IMR-90 (cell line): ENCODE measurements around the gene TRAF4.

Source experiments
- BHLHE40 ChIP-seq: fragments of 150-350 bp; IDR thresholded peaks from 2 replicates; pipeline ENCODE4 v1.6.1; 2016; ENCODE audit warnings: mild to moderate bottlenecking, low read depth, low read length
- CHD1 ChIP-seq: IDR thresholded peaks from 2 replicates; pipeline ENCODE4 v1.6.1; 2012; ENCODE audit warnings: low read depth, low read length, improper control_type of control experiment
- FOS ChIP-seq: fragments of 150-350 bp; IDR thresholded peaks from 2 replicates; pipeline ENCODE4 v1.6.1; 2016; ENCODE audit warnings: low read depth, low read length
- MAFK ChIP-seq: IDR thresholded peaks from 2 replicates; pipeline ENCODE4 v1.6.1; 2012; ENCODE audit warnings: low read depth, low read length, improper control_type of control experiment
- MAZ ChIP-seq: IDR thresholded peaks from 2 replicates; pipeline ENCODE4 v1.6.1; 2012; ENCODE audit warnings: low read depth, mild to moderate bottlenecking, low read length, improper control_type of control experiment, moderate library complexity, borderline replicate concordance
- MXI1 ChIP-seq: IDR thresholded peaks from 2 replicates; pipeline ENCODE4 v1.6.1; 2012; ENCODE audit warnings: low read depth, mild to moderate bottlenecking, low read length, moderate library complexity, borderline replicate concordance
- POLR2A ChIP-seq: IDR thresholded peaks from 2 replicates; pipeline ENCODE4 v1.6.1; 2012; ENCODE audit warnings: mild to moderate bottlenecking, low read depth, low read length
- RAD21 ChIP-seq: IDR thresholded peaks from 2 replicates; pipeline ENCODE4 v1.6.1; 2012; ENCODE audit warnings: low read length, improper control_type of control experiment
- RFX5 ChIP-seq: IDR thresholded peaks from 2 replicates; pipeline ENCODE4 v1.8.0; 2012; ENCODE audit warnings: low read depth, mild to moderate bottlenecking, low read length, moderate library complexity
- SMC3 ChIP-seq: fragments of 150-350 bp; IDR thresholded peaks from 2 replicates; pipeline ENCODE4 v1.6.1; 2016; ENCODE audit warnings: low read depth, mild to moderate bottlenecking, antibody characterized with exemption, low read length, moderate library complexity
- TF ChIP-seq, protein P1 (sequence below): conservative IDR thresholded peaks from 2 replicates; pipeline ENCODE4 v1.5.1; 2012; ENCODE audit warnings: mild to moderate bottlenecking, low read depth, low read length, improper control_type of control experiment

GRCh38 chr17:28737316-28737715 is 6.5 kb upstream of the TRAF4 start:
- TF ChIP-seq SMC3: no peak
- TF ChIP-seq POLR2A: no peak
- no peak for TF ChIP-seq BHLHE40
- TF ChIP-seq, protein P1, sequence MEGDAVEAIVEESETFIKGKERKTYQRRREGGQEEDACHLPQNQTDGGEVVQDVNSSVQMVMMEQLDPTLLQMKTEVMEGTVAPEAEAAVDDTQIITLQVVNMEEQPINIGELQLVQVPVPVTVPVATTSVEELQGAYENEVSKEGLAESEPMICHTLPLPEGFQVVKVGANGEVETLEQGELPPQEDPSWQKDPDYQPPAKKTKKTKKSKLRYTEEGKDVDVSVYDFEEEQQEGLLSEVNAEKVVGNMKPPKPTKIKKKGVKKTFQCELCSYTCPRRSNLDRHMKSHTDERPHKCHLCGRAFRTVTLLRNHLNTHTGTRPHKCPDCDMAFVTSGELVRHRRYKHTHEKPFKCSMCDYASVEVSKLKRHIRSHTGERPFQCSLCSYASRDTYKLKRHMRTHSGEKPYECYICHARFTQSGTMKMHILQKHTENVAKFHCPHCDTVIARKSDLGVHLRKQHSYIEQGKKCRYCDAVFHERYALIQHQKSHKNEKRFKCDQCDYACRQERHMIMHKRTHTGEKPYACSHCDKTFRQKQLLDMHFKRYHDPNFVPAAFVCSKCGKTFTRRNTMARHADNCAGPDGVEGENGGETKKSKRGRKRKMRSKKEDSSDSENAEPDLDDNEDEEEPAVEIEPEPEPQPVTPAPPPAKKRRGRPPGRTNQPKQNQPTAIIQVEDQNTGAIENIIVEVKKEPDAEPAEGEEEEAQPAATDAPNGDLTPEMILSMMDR: no peak
- no peak for TF ChIP-seq RFX5
- no peak for TF ChIP-seq MAZ
- no peak for TF ChIP-seq MAFK
- TF ChIP-seq MXI1: no peak
- no peak for TF ChIP-seq CHD1
- no peak for TF ChIP-seq FOS
- TF ChIP-seq RAD21: no peak
